ENCODE results near the gene COX18.

GRCh38 chr4:73019462-73020047, 50.0 kb downstream of the COX18 start:
- TF ChIP-seq RAD21 (IDR thresholded peaks at IDR 0.05; ENCODE audit: low read length) (peak; percentile 80), CTCF (conservative IDR thresholded peaks at IDR 0.05; ENCODE audit: low read depth, low read length) (peak; percentile 83), ELK1 (IDR thresholded peaks at IDR 0.05; ENCODE audit: borderline replicate concordance, low read depth, low read length) (no peak), POLR2A (IDR thresholded peaks at IDR 0.05; ENCODE audit: low read depth, low read length) (no peak), MAFK (IDR thresholded peaks at IDR 0.05; ENCODE audit: low read depth, low read length) (no peak), MAZ (IDR thresholded peaks at IDR 0.05; ENCODE audit: borderline replicate concordance, low read depth, low read length) (no peak), USF2 (IDR thresholded peaks at IDR 0.05; ENCODE audit: low read depth, low read length) (no peak), CEBPB (IDR thresholded peaks at IDR 0.05; ENCODE audit: low read depth, low read length) (no peak), BHLHE40 (IDR thresholded peaks at IDR 0.05; ENCODE audit: low read depth, low read length) (no peak), SMC3 (IDR thresholded peaks at IDR 0.05; ENCODE audit: low read depth, low read length) (peak; percentile 79)
